Coronary artery (tissue), 2 donors: ENCODE results near the gene RASAL2.
"Not testable (repeated sequence)": the region's sequence is repeated elsewhere in the genome, so short reads cannot be mapped to it uniquely, and the experiment has no call there.

Source experiments
- DNase-seq: peaks from one replicate; pipeline ENCODE4 v3.0.0-alpha.2; 2017; ENCODE audit warnings: low spot score
- H3K27ac ChIP-seq, 2 donors: fragments of 200-600 bp; sonication (generic); one replicate each; pipeline ENCODE4 v1.5.1; 2016 to 2019
- H3K4me3 ChIP-seq: fragments of 200-600 bp; sonication (generic); 2 replicates; pipeline ENCODE4 v1.5.1; 2016; ENCODE audit warnings: mild to moderate bottlenecking, moderate library complexity
- CTCF ChIP-seq: fragments of 200-600 bp; sonication (generic); IDR thresholded peaks from one replicate; pipeline ENCODE4 v1.5.1; 2019; ENCODE audit warnings: antibody characterized with exemption

Gene RASAL2

GRCh38 chr1:178501705-178502329, 407.9 kb downstream of the RASAL2 start:
- Histone ChIP-seq H3K27ac (no peak overlapping the region), H3K4me3 (no peak overlapping the region)
- no peak for DNase-seq
- peak; percentile 83 for TF ChIP-seq CTCF

- no peak for DNase-seq
- TF ChIP-seq CTCF = no peak
- H3K4me3 ChIP-seq = no peak overlapping the region
These were observed 408.4 kb downstream of the RASAL2 start for GRCh38 chr1:178502330-178502714.

GRCh38 chr1:178502856-178503255, 409.0 kb downstream of the RASAL2 start:
- no peak overlapping the region for H3K4me3 ChIP-seq
- no peak for TF ChIP-seq CTCF
- no peak overlapping the region for H3K27ac ChIP-seq
- no peak for DNase-seq

More at GRCh38 chr1:178502330-178502714, 408.4 kb downstream of the RASAL2 start:
- no peak overlapping the region for H3K27ac ChIP-seq

- not testable (repeated sequence) for H3K4me3 ChIP-seq, DNase-seq, H3K27ac ChIP-seq
These were observed 409.4 kb downstream of the RASAL2 start for GRCh38 chr1:178503316-178503715.

- TF ChIP-seq CTCF = no peak
- H3K4me3 ChIP-seq = no peak overlapping the region
- no peak for DNase-seq
- H3K27ac ChIP-seq = no peak overlapping the region
These were observed 409.9 kb downstream of the RASAL2 start for GRCh38 chr1:178503849-178504248.

GRCh38 chr1:178504286-178504685, 410.4 kb downstream of the RASAL2 start:
- no peak overlapping the region for H3K4me3 ChIP-seq
- H3K27ac ChIP-seq = no peak overlapping the region
- no peak for TF ChIP-seq CTCF
- no peak for DNase-seq

GRCh38 chr1:178506177-178506576, 412.3 kb downstream of the RASAL2 start:
- TF ChIP-seq CTCF = no peak
- Histone ChIP-seq H3K4me3 (no peak overlapping the region), H3K27ac (no peak overlapping the region)
- DNase-seq = no peak
